Skeletal muscle satellite cell (primary cell): ENCODE results near the gene ZFAND2A. TPM values are rescaled to one million over a fixed set of nuclear protein-coding genes. Genes with fewer than 3 reads are reported as not detected.
A peak's percentile ranks its signal among the peaks of the same experiment; 100 is the strongest.
"Not testable (repeated sequence)": the region's sequence is repeated elsewhere in the genome, so short reads cannot be mapped to it uniquely, and the experiment has no call there.

Source experiments
- H3K27me3 ChIP-seq: 2 replicates; pipeline ENCODE4 v1.7.0; 2013; ENCODE audit warnings: low read length; ENCODE audit not compliant: control insufficient read depth, insufficient read depth
- H3K36me3 ChIP-seq: 2 replicates; pipeline ENCODE4 v1.7.0; 2013; ENCODE audit warnings: mild to moderate bottlenecking, control low read depth, low read length; ENCODE audit not compliant: insufficient read depth
- H3K4me1 ChIP-seq: 2 replicates; pipeline ENCODE4 v1.7.0; 2013; ENCODE audit warnings: low read length; ENCODE audit not compliant: control insufficient read depth, insufficient read depth
- H3K4me2 ChIP-seq: 2 replicates; pipeline ENCODE4 v1.7.0; 2013; ENCODE audit warnings: mild to moderate bottlenecking, low read length
- H3K4me3 ChIP-seq: 2 replicates; pipeline ENCODE4 v1.7.0; 2013; ENCODE audit warnings: low read length
- H3K9ac ChIP-seq: 2 replicates; pipeline ENCODE4 v1.7.0; 2013; ENCODE audit warnings: mild to moderate bottlenecking, low read depth, low read length, moderate library complexity
- H3K9me3 ChIP-seq: replicated peaks from 2 replicates; pipeline ENCODE4 v1.7.0; 2013; ENCODE audit warnings: mild to moderate bottlenecking, control low read depth, low read length
- total RNA-seq: library from RNA; depleted of rRNA; stranded (reverse); fragments of >200 nt; gene quantifications from 2 replicates; pipeline ENCODE4 v1.2.3, GENCODE V29; 2012; rRNA removed

ZFAND2A gene, protein sequence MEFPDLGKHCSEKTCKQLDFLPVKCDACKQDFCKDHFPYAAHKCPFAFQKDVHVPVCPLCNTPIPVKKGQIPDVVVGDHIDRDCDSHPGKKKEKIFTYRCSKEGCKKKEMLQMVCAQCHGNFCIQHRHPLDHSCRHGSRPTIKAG
- 14.9 and 16.0 TPM in 2 replicates for total RNA-seq

DNA sequence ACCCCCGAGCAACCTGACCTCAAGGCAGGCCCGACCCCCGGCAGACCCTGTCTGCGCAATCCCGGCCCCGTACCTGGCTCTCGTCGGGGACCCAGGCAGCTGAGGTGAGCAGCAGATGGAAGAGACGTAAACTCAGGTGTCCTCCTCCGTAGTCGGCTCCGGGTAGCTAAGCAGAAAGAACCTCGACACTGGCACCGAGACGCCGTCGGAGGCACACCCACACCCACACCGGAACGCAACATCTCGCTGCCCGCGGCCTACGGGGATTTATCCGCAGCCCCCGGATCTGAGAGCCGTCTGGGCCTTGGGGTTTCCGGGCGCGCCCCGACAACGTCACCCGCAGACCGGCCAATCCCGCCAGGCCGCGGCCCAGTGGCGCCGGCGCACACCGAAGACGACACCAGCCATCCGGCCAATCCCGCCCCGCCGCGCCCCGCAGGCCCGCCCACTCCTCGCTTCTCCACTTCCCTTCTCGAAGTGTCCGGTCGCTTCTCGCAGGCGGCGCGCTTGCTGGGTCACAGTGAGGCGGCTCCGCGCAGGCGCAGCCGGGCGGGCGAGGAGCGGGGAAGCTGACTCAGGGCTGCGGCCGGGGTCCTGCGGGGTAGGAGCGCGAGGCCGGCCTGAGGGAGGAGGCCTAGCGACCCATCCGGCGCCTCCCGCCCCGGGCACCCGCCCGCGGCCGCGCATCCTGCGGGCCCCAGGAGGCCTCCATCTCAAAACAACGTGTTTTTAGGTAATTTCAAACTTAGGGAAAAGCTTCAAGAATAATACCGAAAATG lies at the start of gene ZFAND2A:
ZFAND2A (minus strand) TSS at position 306 of the 779 bp plus-strand sequence. CDS start 1,984 bp downstream, outside the sequence.
- Histone ChIP-seq H3K4me3 (peak within 1 kb of the TSS; percentile 97), H3K9me3 (no peaks in the 10 kb centered on the region), H3K36me3 (peaks cover 31% of the 10 kb centered on the region), H3K27me3 (no peaks in the 10 kb centered on the region), H3K9ac (peak within 1 kb of the TSS; percentile 100), H3K4me2 (peak within 1 kb of the TSS; percentile 99), H3K4me1 (peaks cover 34% of the 10 kb centered on the region)

DNA sequence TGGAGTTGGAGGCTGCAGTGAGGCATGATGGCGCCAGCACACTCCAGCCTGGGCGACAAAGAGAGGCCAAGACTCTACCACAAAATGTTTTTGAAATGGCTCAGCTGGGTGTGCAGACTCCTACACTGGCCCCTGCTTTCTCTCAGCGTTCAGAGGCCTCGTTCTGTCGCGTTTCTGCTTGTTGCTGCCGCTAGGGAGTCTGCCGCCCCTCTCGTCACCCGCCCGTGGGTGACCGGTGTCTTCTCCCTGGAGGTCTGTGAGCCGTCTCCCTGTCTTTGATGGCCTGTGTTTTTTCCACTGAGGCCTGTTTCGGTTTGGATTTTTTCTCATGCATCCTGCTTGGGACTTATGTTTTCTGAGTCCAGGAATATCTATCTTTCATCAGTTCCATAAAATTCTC lies 49.1 kb upstream of the ZFAND2A start:
- no peak overlapping the region for H3K4me2 ChIP-seq
- no peaks in the 10 kb centered on the region for H3K36me3 ChIP-seq
- no peak overlapping the region for H3K9ac ChIP-seq
- H3K4me3 ChIP-seq = no peak overlapping the region
- peaks cover 4% of the 10 kb centered on the region for H3K4me1 ChIP-seq
- peaks cover 58% of the 10 kb centered on the region for H3K27me3 ChIP-seq
- no peaks in the 10 kb centered on the region for H3K9me3 ChIP-seq

DNA sequence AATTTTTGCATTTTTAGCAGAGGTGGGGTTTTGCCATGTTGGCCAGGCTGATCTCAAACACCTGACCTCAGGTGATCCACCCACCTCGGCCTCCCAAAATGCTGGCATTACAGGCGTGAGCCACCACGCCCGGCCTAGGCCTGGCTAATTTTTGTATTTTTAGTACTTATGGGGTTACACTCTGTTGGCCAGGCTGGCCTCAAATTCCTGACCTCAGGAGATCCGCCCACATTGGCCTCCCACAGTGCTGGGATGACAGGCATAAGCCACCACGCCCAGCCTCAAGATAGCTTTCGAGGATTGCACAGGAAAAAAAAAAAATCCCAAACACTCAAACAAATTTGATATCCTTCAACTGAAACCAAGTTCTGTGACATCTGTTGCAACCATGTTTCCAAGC lies 45.7 kb upstream of the ZFAND2A start:
- not testable (repeated sequence) for H3K36me3 ChIP-seq, H3K4me2 ChIP-seq, H3K4me3 ChIP-seq, H3K9me3 ChIP-seq, H3K9ac ChIP-seq, H3K4me1 ChIP-seq
- peaks cover 41% of the 10 kb centered on the region for H3K27me3 ChIP-seq

DNA sequence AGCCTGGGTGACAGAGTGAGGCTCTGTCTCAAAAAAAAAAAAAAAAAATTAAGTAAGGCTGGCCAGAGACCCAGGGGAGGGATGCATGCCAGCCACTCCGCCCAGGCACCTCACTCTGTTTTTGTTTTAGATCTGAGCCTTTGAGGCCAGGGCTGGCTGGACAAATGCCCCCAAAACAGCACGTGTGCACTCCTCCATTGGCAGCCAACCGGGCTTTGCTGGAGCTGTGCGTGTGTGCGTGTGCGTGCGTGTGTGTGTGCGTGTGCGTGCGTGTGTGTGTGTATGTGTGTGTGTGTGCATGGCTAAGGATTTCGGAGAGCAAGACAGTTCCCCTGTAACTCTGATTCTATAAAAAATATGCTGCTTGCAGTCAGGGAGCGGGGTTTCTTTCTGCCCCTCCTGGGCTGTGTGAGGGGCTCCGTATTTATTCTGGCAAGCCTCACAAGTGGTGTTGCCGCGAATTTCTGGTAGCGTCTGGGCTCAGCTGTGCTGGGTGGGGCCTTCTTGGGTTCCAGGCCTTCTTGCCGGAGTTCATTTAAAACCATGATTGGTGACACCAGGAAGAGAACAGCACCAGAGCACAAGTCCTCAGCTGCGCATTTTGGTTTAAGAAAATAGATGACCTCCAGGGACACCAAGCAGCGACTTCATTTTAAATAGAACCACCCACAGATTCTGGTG lies 44.6 kb upstream of the ZFAND2A start:
- Histone ChIP-seq H3K9ac (no peak overlapping the region), H3K4me1 (no peaks in the 10 kb centered on the region), H3K36me3 (no peaks in the 10 kb centered on the region), H3K9me3 (no peaks in the 10 kb centered on the region), H3K4me3 (no peak overlapping the region), H3K27me3 (peaks cover 42% of the 10 kb centered on the region), H3K4me2 (peak overlapping the region; percentile 13)

DNA sequence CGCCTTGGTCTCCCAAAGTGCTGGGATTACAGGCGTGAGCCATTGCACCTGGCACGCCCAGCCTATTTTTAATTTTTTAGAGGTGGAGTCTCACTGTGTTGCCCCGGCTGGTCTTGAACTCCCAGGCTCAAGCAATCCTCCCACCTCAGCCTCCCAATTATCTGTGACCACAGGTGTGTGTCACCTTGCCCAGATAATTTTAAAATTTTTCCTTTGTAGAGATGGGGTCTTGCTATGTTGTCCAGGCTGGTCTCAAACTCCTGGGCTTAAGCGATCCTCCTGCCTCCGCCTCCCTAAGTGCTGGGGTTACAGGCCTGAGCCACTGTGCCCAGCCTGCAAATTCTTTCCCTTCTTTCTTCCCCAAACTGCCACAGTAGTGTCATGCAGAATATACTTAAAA lies 42.9 kb upstream of the ZFAND2A start:
- not testable (repeated sequence) for H3K4me2 ChIP-seq, H3K4me3 ChIP-seq, H3K9ac ChIP-seq, H3K9me3 ChIP-seq, H3K36me3 ChIP-seq, H3K4me1 ChIP-seq
- peaks cover 29% of the 10 kb centered on the region for H3K27me3 ChIP-seq

DNA sequence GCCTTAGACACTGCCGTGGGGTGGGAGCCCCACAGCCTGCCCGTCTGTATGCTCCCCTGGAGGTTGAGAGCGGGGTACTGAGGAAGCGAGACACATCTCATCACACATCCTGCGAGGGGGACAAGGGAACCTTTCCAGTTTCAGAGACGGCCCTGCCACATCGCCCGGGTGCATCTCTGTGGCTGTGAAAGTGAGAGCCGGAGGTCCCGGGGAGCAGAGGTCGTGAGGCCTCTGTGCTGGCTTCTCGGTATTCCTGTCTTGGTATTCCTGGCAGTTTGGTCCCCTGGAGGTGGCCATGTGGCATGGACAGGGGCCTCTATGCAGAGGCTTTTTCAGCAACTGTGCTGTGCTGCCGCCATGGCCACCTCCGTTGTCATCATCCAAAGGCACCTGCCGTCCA lies 41.9 kb upstream of the ZFAND2A start:
- peaks cover 29% of the 10 kb centered on the region for H3K27me3 ChIP-seq
- H3K4me2 ChIP-seq = no peak overlapping the region
- peaks cover 9% of the 10 kb centered on the region for H3K4me1 ChIP-seq
- no peaks in the 10 kb centered on the region for H3K9me3 ChIP-seq
- H3K9ac ChIP-seq = no peak overlapping the region
- no peaks in the 10 kb centered on the region for H3K36me3 ChIP-seq
- H3K4me3 ChIP-seq = no peak overlapping the region

DNA sequence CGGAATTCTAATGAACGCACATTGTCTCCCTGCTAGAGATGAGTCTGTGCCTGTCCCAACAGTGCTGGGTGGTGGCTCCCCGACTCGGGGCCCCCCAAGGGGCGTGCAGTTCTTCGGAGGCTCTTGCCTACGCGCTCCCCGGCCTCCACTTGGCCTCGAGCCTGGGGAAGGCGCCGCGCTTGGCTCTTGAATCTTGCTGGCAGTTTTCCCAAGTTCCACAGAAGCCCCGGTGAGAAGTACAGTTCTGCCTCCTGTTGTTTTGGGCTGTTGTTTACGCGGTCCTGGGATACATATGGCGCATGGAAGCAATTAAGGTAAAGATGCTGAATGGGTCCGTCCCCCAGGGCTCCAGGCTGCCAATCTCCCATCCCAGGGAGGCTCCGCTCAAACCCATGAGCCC lies 40.0 kb upstream of the ZFAND2A start:
- Histone ChIP-seq H3K4me3 (no peak overlapping the region), H3K9ac (no peak overlapping the region), H3K4me1 (peaks cover 9% of the 10 kb centered on the region), H3K27me3 (peaks cover 30% of the 10 kb centered on the region), H3K36me3 (no peaks in the 10 kb centered on the region), H3K4me2 (no peak overlapping the region), H3K9me3 (no peaks in the 10 kb centered on the region)

DNA sequence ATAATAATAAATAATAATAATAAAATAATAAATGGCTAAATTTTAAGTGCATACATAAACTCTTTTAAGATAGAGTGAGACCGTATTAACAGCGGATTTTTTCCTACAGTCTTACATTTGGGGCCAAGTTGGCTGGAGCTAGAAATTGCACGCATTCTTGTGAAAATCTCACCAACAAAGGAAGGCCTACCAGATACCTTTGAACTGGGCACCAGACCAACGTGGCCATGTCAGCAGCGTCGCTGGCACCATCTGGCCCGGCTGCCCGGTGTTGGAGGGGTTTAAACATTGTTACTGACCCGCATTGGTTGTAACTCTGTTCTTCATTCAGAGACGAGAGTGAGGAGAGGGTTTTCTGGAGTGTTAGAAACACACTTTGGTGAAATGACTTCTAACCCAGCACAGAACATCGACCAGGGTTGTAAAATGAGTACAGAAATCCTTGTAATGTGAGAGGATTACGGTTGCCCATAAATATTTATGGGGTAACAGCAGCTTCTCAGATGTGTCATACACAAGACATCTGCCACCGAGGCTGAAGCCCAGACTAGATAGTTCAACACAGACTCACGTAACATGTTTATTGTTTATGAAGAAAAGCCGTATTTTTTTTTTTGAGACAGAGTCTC lies 38.1 kb upstream of the ZFAND2A start:
- H3K4me2 ChIP-seq = peak overlapping the region; percentile 68
- H3K4me3 ChIP-seq = no peak overlapping the region
- H3K9ac ChIP-seq = no peak overlapping the region
- H3K4me1 ChIP-seq = peaks cover 9% of the 10 kb centered on the region
- H3K36me3 ChIP-seq = no peaks in the 10 kb centered on the region
- no peaks in the 10 kb centered on the region for H3K9me3 ChIP-seq
- H3K27me3 ChIP-seq = peaks cover 33% of the 10 kb centered on the region

DNA sequence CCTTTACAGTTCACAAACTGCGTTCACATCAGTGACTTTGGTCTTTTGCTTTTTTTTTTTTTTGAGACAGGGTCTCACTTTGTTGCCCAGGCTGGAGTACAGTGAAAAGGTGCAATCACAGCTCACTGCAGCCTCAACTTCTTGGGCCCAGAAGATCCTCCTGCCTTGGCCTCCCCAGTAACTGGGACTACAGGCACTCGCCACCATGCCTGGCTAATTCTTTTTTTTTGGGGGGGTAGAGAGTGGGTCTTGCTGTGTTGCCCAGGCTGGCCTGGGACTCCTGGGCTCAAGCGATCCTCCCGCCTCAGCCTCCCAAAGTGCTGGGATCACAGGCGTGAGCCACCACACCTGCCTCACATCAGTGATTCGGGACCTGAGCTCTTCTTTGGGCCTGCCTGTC lies 37.0 kb upstream of the ZFAND2A start:
- no peak overlapping the region for H3K4me3 ChIP-seq
- H3K4me1 ChIP-seq = peaks cover 17% of the 10 kb centered on the region
- no peak overlapping the region for H3K4me2 ChIP-seq
- H3K9me3 ChIP-seq = no peaks in the 10 kb centered on the region
- H3K27me3 ChIP-seq = peaks cover 33% of the 10 kb centered on the region
- no peaks in the 10 kb centered on the region for H3K36me3 ChIP-seq
- no peak overlapping the region for H3K9ac ChIP-seq

DNA sequence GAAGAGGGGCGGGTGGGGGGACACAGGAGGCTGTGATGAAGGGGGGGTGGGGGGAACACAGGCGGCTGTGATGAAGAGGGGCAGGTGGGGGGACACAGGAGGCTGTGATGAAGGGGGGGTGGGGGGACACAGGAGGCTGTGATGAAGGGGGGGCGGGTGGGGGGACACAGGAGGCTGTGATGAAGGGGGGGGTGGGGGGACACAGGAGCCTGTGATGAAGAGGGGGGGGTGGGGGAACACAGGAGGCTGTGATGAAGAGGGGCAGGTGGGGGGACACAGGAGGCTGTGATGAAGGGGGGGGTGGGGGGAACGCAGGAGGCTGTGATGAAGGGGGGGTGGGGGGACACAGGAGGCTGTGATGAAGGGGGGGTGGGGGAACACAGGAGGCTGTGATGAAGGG lies 36.4 kb upstream of the ZFAND2A start:
- peaks cover 19% of the 10 kb centered on the region for H3K4me1 ChIP-seq
- not testable (repeated sequence) for H3K9me3 ChIP-seq, H3K9ac ChIP-seq, H3K4me2 ChIP-seq, H3K36me3 ChIP-seq, H3K4me3 ChIP-seq
- H3K27me3 ChIP-seq = peaks cover 30% of the 10 kb centered on the region

DNA sequence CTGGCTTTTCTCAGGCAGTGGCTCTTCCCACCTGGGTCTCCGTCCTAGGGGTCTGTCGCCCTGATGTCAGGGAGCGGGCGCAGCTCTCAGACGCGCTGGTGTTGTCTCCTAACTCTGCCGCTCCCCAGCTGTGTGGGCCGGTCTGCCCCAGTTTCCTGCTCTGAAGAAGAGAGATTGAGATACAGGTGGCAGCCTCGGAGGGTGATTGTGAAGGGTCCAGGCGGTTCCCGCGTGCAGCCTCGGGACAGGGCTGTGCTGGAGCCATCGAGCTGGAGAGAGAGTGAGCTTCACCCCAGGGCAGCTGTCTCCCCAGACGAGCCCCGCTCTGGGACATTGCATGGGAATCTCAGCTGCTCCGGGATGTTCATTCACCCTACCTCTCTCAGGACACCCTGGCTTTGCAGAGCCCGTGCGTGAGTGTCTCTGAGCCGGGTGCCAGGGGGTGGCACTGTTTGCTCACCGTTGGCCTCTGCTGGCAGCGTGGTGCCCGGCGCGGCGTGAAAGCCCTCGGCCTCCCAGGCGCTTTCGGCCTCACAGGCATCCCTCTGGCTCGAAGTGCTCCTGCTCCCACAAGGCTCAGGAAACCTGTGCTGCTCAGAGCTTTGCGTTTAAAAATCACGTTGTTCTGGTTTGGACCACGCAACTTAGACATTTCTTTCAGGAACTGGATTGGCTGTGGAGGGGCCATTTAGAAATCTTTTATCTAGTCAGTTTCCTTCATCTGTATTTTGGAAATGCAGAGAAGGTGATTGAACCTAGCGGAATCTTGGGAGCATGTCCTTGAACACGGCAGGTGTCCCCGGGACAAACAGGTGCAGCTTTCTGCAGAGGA lies 33.8 kb upstream of the ZFAND2A start:
- H3K36me3 ChIP-seq = no peaks in the 10 kb centered on the region
- no peak overlapping the region for H3K4me3 ChIP-seq
- H3K4me1 ChIP-seq = peaks cover 19% of the 10 kb centered on the region
- no peaks in the 10 kb centered on the region for H3K9me3 ChIP-seq
- H3K9ac ChIP-seq = no peak overlapping the region
- peaks cover 23% of the 10 kb centered on the region for H3K27me3 ChIP-seq
- no peak overlapping the region for H3K4me2 ChIP-seq
